Neutrophil (primary cell): ENCODE measurements around the gene MAMDC4.

Experiments used
- H3K27ac ChIP-seq: fragments of 200-600 bp; sonication (generic); 2 replicates; pipeline ENCODE4 v1.5.1; 2016; ENCODE audit warnings: mild to moderate bottlenecking, moderate library complexity
- H3K27me3 ChIP-seq: fragments of 200-600 bp; sonication (generic); 2 replicates; pipeline ENCODE4 v1.6.0; 2016; ENCODE audit warnings: mild to moderate bottlenecking
- H3K36me3 ChIP-seq: fragments of 200-600 bp; sonication (generic); 2 replicates; pipeline ENCODE4 v1.5.1; 2017
- H3K4me1 ChIP-seq, 2 experiments: fragments of 200-600 bp in 1 of 2; sonication (generic) in 1 of 2; 1 replicate in 1 of 2; 2 replicates in 1 of 2; pipeline versions ENCODE4 v1.5.1 to v1.6.1; 2013 to 2016; ENCODE audit warnings: low read depth in 1 of 2, low read length in 1 of 2, mild to moderate bottlenecking in 1 of 2, moderate library complexity in 1 of 2; ENCODE audit not compliant: control insufficient read depth in 1 of 2, insufficient read depth in 1 of 2
- H3K4me3 ChIP-seq, 2 experiments: fragments of 200-600 bp in 1 of 2; sonication (generic) in 1 of 2; 1 replicate in 1 of 2; 2 replicates in 1 of 2; pipeline ENCODE4 v1.5.1; 2013 to 2016; ENCODE audit warnings: low read depth in 1 of 2, low read length in 1 of 2, mild to moderate bottlenecking in 1 of 2, moderate library complexity in 1 of 2
- H3K9me3 ChIP-seq: fragments of 200-600 bp; sonication (generic); 2 replicates; pipeline ENCODE4 v1.5.1; 2016
- TF ChIP-seq, protein P1 (sequence below): fragments of 200-600 bp; sonication (generic); IDR thresholded peaks from 2 replicates; pipeline ENCODE4 v1.5.1; 2016; ENCODE audit warnings: antibody characterized with exemption

The MAMDC4 gene

DNA sequence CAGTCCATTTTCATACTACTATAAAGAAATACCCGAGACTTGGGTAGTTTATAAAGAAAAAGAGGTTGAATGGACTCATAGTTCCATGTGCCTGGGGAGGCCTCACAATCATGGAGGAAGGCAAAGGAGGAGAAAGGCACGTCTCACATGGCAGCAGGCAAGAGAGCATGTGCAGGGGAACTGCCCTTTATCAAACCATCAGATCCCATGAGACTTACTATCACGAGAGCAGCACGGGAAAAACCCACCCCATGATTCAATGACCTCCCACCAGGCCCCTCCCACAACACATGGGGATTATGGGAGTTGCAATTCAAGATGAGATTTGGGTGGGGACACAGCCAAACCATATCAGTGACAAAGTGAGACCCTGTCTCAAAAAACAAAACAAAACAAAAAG, 54.1 kb downstream of the MAMDC4 start:
- Histone ChIP-seq H3K9me3 (no peaks in the 10 kb centered on the region), H3K27me3 (no peaks in the 10 kb centered on the region), H3K4me1 (peaks cover under 1 to 7% of the 10 kb centered on the region in 2 experiments), H3K27ac (no peak overlapping the region), H3K36me3 (peaks cover 65% of the 10 kb centered on the region), H3K4me3 (no peak overlapping the region)
- TF ChIP-seq, protein P1, sequence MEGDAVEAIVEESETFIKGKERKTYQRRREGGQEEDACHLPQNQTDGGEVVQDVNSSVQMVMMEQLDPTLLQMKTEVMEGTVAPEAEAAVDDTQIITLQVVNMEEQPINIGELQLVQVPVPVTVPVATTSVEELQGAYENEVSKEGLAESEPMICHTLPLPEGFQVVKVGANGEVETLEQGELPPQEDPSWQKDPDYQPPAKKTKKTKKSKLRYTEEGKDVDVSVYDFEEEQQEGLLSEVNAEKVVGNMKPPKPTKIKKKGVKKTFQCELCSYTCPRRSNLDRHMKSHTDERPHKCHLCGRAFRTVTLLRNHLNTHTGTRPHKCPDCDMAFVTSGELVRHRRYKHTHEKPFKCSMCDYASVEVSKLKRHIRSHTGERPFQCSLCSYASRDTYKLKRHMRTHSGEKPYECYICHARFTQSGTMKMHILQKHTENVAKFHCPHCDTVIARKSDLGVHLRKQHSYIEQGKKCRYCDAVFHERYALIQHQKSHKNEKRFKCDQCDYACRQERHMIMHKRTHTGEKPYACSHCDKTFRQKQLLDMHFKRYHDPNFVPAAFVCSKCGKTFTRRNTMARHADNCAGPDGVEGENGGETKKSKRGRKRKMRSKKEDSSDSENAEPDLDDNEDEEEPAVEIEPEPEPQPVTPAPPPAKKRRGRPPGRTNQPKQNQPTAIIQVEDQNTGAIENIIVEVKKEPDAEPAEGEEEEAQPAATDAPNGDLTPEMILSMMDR: no peak

GRCh38 chr9:136907011-136907914, 55.1 kb downstream of the MAMDC4 start:
- Histone ChIP-seq H3K27ac (no peak overlapping the region), H3K9me3 (no peaks in the 10 kb centered on the region), H3K4me1 (peaks cover 7 to 15% of the 10 kb centered on the region in 2 experiments), H3K27me3 (no peaks in the 10 kb centered on the region), H3K36me3 (peaks cover 55% of the 10 kb centered on the region), H3K4me3 (no peak overlapping the region)
- TF ChIP-seq, protein P1: no peak
